ENCODE results near the gene FTSJ1.

DNA sequence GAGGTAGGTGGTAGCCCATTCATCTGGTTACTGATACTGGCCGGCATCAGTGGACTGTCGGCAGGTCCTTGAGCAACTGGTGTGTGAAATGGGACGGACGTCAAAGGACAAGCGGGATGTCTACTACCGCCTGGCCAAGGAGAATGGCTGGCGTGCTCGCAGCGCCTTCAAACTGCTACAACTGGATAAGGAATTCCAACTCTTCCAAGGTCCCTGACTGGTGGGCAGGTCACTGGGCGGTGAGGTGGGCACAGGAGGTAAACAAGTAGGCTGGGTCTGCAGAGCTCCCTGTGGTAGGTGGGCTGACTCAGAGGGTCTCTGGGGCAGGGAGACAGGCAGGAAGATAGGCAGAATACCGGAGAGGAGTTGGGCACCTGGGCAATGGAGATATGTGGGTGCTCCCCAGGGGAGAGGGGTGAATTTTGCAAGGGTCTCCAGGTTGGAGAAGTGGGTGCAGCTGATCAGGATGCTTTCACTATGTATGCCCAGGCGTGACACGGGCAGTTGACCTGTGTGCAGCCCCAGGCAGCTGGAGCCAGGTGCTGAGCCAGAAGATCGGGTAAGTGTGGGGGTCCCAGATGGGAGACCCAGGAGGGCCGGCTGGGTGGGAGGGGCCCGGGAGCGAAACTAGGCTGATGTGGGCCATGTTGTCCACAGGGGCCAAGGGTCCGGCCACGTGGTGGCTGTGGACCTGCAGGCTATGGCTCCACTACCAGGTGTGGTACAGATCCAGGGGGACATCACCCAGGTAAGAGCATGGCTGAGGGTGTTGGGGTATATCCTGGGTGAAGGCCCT, 2.2 kb downstream of the FTSJ1 start:
- TF ChIP-seq, protein P1, sequence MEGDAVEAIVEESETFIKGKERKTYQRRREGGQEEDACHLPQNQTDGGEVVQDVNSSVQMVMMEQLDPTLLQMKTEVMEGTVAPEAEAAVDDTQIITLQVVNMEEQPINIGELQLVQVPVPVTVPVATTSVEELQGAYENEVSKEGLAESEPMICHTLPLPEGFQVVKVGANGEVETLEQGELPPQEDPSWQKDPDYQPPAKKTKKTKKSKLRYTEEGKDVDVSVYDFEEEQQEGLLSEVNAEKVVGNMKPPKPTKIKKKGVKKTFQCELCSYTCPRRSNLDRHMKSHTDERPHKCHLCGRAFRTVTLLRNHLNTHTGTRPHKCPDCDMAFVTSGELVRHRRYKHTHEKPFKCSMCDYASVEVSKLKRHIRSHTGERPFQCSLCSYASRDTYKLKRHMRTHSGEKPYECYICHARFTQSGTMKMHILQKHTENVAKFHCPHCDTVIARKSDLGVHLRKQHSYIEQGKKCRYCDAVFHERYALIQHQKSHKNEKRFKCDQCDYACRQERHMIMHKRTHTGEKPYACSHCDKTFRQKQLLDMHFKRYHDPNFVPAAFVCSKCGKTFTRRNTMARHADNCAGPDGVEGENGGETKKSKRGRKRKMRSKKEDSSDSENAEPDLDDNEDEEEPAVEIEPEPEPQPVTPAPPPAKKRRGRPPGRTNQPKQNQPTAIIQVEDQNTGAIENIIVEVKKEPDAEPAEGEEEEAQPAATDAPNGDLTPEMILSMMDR (IDR thresholded peaks at IDR 0.05): no peak
- TF ChIP-seq EZH2 (IDR thresholded peaks at IDR 0.05): no peak
- no peak for TF ChIP-seq EZH2phosphoT487 (IDR thresholded peaks at IDR 0.05)

All from neural progenitor cell (in vitro differentiated cells).